Measurements from ENCODE around the gene KXD1.
"Not testable (repeated sequence)": the region's sequence is repeated elsewhere in the genome, so short reads cannot be mapped to it uniquely, and the experiment has no call there.

KXD1 gene

DNA sequence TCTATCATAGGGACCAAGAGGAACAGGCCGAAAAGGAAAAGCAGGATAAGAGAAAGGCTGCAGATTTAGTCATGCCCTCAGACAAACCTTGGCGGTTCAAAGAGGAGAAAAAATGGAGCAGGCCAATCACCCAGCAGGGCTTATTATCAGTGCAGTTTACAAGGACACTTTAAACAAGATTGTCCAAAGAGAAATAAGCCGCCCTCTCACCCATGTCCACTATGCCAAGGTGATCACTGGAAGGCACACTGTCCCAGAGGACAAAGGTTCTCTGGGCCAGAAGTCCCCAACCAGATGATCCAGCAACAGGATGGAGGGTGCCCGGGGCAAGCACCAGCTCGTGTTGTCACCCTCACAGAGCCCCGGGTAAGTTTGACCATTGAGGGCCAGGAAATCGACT is 22.6 kb downstream of the KXD1 start:
- DNase-seq (ENCODE audit: low read depth in 2 of 2): no peak

DNA sequence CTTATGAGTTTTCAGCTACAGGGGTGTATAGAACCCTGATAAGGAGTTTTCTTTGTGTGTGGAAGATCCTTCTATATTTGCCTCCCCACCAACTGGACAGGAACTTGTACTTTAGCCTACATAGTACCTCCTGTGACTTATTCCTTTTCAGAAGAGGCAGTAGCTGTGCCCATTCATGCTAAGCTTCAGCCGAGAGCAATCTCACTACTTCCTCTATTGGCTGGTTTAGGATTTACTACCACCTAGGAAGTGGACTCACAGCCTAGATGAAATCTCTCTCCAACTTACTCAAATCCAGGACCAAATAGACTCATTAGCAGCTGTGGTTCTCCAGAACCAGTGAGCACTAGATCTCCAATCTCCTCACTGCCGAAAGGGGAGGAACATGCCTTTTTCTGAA is 28.6 kb downstream of the KXD1 start:
- DNase-seq (ENCODE audit: low read depth in 2 of 2): no peak

DNA sequence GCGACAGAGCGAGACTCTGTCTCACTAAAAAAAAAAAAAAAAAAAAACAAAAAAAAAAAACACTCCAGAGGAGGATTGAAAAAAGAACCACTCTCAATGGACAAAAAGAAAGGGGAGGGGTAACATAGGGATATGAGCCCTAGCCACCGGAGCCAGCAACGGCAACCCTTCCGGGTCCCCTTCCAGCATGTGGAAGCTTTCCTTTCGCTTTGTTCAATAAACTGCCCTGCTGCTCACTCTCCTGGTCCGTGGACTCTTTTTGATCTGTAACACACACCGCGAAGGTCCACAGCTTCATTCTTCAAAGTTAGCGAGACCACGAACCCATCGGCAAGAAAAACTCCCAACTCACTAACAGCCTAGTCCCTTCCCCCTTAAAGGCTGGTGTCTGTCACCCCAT is 29.9 kb downstream of the KXD1 start:
- DNase-seq (ENCODE audit: low read depth in 2 of 2): no peak

DNA sequence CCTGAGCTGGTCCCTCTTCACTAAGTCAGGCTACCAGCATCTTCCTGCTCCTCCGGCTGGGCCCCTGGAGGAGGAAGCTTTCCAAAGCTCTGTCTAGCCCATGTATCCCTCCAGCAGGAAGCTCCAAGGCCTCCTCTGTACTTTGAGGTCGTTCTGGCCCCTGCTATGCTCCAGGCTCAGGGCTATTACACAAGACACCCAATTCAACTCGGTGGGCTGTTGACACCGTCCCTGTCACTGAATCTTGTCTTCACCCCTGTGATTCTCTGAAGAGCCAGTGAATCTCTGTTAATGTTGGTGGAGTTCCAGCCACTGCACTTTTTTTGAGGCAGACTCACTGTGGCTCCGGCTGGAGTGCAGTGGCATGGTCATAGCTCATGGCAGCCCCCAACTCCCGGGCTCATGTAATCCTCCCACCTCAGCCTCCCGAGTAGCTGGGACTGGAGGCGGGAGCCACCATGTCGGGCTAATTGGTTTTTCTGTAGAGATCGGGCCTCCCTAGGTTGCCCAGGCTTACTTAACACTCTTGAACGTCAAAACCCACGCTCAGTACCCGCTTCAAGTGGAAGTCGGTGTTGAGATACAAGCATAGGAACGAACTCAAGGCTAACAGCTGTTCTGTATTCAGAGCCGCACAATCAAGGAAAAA is 30.4 kb downstream of the KXD1 start:
- no peak for DNase-seq (ENCODE audit: low read depth in 2 of 2)

DNA sequence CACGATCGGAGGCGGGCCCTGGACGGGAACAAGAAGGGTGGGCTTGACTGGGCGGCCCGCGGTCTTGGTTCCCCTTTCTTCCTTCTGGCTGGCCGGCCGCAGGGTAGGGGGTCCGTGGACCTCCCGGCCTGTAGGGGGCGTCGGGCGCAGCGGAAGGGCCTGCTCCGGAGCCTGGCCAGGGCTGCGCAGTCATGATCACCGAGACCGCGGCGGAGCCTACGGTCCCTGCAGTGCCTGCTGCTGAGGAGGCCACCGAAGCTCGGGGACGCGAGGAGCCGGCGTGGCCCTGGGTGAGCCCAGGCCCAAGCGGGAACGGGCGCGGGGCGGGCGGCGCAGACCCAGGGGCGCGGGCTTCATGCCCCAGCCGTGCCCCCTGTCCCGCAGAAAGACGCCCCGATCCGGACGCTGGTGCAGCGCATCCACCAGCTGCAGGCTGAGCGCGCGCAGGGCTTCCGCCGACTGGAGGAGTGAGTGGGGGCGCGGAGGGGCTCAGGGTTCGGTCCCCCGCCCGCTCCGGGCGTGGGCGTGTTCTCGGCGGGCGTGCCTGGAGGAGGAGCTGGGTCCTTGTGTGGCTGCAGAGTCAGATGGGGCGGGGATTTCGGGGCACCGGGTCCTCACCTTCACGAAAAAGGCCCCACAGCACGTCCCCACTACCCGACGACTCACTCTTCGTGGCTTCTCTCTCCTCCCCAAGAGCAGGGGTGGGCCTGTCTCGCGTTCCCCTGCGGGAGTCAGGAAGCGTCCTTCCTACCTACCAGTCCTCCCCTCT is 31.1 kb downstream of the KXD1 start, which contains the start of gene REX1BD:
REX1BD (plus strand) TSS at position 188 of the 769 bp plus-strand sequence; CDS start at position 192, 4 bp downstream.
- DNase-seq (ENCODE audit: low read depth in 2 of 2): peak; percentile 74 to 78

DNA sequence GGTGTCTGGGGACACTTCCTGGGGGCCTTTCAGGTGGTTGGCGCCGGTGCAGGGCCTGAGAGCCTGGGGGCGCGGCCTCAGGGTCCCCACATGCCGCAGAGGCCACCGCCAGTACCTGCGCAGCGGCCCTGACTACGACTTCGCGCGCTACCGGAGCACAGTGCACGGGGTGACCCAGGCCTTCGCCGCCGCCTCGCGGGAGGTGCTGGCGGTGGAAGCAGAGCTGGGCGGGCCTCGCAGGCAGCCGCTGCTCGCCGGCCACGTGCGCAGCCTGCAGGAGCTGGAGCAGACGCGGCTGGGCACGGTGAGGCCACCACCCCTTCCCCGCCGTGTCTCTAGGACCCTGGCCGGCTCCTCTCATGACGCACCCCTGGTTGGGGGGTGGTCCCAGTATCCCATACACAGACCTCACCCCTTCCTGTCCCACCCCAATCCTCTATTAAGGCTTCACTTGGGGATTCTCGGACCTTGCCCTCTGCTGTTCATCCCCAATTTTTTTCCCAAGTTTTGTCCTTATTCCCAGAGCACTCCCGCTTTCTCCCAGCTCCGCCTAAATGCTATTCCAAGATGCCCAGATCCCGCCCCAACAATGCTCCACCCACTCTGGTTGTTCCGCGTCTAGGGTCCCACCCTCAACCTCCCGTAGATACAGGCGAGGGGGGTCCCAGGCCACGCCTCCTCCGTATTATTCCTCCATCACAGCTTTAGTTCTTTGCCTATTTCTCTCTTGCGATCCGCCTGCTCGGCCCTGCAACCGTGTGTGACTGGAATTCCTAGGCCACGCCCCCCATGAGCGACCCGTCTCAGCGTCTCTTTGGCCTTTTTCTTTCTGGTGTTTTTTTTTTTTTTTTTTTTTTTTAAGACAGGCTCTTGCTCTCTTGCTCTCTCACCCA is 32.0 kb downstream of the KXD1 start:
- DNase-seq (ENCODE audit: low read depth in 2 of 2): peak; percentile 64 to 68

DNA sequence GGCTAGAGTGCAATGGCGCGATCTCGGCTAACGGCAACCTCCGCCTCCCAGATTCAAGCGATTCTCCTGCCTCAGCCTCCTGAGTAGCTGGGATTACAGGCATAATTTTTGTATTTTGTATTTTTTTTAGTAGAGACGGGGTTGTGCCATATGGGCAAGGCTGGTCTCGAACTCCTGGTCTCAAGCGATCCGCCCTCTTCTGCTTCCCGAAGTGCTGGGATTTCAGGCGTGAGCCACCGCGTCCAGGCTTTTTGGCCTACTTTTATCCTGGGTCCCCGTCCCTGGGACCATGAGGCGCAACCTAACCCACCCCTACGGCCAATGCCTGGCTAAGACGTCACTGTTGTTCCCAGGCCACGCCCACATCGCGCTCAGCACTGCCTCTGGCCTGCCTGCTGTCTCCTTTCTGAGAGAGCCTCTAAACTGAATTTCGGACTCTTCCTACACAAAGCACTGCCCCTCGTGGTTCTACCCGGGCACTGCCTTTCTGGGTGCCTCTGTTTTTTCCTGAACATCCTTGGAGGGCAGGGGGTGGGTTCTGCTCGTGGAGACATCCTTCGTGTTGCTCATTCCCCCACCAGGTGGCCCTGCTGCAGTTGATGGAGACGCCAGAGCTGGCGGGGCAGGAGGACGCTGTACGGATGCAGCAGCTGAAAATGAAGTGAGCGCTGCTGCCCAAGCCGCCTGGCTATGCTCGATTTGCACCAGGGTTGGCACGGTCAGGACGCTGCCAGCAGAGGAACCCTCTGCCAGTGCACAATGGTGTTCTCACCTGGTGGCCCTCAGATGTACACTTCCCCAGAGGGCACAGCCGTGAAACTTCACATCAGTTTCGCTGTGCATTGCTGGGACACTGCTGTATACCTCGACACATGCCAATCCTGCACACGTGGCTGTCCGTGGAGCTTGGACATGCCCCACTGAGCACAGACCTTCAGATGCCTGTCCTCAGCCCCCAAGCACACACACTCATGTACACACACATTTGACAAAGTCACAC is 32.9 kb downstream of the KXD1 start:
- no peak for DNase-seq (ENCODE audit: low read depth in 2 of 2)

DNA sequence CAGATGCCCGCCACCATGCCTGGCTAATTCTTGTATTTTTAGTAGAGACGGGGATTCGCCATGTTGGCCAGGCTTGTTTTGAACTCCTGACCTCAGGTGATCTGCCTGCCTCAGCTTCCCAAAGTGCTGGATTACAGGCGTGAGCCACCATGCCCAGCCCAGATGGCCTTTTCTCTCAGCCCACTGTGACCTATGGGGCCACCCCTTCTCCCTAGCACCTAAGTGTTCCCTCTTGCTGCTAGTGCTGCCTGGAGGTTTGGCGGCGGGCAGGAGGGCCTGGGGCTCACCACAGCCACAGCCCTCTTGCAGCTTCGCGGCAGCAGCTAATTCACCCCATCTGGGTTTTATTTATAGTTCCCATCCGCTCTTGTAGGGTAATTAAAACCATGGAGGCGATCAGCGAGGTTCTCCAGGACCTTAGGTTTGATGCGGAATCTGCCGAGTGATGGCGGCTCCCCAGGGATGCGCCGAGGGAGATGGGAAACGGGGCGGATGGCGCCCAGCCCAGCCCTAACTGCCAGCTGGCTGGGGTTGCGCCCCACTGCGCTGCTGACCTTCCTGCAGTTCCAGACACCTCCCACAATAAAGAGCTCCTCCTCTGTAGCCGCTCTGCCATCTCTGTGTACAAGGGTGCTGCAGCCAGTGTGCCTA is 34.2 kb downstream of the KXD1 start:
- DNase-seq (ENCODE audit: low read depth in 2 of 2): no peak

DNA sequence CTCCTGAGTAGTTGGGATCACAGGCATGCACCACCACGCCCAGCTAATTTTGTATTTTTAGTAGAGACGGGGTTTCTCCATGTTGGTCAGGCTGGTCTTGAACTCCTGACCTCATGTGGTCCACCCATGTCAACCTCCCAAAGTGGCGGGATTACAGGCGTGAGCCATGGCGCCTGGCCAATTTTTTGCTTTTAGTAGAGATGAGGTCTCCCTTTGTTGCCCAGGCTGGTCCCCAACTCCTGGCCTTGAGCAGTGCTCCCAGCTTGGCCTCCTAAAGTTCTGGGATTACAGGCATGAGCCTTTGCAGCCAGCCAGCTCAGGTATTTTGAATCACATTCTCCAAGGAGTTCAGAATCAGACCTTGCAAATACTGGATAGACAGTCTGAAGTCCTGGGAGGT is 35.1 kb downstream of the KXD1 start:
- not testable (repeated sequence) for DNase-seq (ENCODE audit: low read depth in 2 of 2)

DNA sequence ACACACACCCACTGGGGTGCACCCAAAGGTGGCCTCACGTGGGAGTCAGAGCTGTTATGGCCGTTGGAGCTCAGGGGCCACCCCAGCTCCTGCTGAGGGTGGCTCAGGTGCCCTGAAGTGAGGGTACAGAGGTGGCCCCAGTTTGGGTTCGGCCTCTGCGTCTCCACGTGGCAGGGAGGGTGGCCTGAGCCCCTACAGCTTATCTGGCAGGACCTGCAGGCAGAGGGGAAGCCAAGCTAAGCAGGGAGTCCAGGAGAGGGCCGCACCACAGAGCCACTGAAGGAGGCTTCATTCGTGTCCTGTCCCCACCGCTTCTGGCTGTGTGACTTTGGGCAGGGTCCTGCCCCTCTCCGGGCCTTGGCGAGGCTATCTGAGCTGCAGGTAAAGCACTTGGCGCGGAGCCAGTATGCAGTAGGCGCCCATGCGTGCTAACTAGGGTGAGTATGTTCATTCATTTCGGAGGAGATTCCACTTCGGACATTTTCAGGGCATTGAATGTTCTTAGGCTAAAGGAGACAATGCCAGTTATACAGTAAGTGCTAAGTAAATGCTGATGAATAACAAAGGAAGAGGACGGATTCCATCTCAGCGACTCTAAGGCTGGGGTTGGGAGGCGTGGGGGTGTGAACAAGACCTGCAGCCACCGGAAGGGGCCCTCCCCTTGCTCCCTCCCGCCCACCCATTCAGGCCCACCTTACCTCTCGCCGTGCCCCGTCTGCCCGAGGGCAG is 35.9 kb downstream of the KXD1 start:
- no peak for DNase-seq (ENCODE audit: low read depth in 2 of 2)

DNA sequence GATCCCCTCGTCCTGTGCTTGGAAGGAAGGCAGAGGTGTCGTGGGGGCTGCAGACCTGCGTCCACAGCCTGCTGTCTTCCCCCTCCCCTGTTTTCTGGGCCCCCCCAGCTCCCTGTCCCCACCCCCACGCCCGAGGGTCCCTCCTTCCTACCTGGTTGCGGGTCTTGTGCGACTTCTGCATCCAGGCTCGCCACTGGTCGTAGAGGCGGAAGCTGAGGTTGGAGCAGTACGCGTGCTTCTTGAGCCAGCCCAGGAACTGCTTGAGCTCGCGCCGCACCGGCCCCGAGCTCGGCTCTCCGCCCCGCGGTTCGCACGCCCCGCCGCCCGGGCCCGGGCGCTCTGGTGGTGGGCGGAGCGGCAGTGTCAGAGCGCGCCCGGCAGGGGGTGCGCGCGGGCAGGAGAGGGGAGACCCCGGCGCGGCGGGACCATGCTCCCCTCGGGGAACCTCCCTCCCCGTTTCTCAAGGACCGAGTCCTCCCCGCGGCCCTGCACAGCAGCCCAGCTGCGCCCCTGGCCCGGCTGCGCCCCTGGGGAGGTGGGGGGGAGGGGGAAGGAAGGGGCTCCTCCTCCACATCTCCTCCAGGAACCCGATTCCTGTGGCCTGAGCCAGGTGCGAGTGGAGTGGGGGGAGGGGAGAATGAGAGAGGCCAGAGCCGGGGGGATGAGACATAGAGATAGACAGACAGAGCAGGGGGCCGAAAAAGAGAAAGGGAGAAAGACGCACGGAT is 36.6 kb downstream of the KXD1 start:
- DNase-seq (ENCODE audit: low read depth in 2 of 2): peak; percentile 34 to 75

DNA sequence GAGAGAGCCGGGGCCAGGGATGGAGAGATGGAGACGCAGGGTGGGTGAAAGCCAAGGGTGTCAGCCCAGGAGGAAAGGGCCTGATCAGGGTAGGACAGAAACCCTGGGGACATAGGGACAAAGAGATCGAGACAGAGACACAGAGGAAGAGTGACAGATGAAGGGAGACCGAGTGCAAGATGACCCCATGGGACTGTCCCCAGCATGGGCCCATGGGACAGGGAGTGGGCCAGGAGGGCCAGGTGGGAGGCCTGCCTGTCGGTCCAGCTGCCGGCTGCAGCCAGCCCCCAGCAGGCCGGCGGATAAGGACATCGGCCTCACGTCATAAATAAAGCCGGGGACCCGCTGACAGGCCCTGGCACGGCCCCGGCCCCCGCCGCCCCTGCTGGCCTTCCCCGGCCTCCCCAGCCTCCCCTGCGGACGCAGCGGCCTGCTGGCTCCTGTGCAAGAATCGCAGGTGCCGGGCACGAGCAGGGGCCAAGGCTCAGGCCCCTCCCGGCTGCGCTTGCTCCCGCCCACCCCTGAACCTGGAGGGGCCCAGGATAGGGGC is 37.2 kb downstream of the KXD1 start:
- DNase-seq (ENCODE audit: low read depth in 2 of 2): no peak

DNA sequence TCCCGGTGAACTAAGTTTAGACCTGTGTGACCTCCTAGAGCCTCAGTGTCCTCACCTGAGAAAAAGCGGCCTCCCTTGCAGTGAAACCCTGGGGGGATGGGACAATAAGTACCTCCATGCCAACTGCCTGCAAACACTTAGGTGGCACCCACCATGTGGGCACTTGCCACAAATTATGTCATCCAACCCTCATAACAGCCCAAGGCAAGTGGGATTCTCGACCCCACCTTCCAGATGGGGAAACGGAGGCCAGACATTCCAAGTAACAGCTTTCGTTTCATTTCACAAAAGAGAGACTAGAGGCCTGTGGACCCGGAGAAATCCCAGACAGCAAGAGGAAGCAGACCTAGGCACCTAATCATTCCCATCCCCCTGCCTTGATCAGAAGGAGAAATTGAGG is 37.8 kb downstream of the KXD1 start:
- DNase-seq (ENCODE audit: low read depth in 2 of 2): no peak

DNA sequence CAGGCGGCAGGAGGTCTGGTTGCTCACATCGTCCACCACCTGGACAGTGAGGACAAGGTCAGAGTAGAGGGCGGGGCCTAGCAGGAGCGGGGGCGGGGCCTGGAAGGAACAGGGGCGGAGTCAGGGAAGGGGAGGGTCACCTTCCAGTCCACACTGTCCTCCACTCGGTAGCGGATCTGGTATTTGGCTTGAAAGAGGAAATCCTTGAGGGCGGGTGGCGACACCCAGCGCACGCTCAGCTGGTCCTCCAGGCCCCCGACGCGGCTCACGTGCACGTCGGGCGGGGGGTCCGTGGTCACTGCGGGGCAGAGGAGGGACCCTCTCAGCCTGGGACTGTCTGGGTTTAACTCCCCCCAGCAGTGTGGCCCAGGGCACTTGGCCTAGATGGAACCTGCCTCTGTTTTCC is 39.1 kb downstream of the KXD1 start:
- no peak for DNase-seq (ENCODE audit: low read depth in 2 of 2)

DNA sequence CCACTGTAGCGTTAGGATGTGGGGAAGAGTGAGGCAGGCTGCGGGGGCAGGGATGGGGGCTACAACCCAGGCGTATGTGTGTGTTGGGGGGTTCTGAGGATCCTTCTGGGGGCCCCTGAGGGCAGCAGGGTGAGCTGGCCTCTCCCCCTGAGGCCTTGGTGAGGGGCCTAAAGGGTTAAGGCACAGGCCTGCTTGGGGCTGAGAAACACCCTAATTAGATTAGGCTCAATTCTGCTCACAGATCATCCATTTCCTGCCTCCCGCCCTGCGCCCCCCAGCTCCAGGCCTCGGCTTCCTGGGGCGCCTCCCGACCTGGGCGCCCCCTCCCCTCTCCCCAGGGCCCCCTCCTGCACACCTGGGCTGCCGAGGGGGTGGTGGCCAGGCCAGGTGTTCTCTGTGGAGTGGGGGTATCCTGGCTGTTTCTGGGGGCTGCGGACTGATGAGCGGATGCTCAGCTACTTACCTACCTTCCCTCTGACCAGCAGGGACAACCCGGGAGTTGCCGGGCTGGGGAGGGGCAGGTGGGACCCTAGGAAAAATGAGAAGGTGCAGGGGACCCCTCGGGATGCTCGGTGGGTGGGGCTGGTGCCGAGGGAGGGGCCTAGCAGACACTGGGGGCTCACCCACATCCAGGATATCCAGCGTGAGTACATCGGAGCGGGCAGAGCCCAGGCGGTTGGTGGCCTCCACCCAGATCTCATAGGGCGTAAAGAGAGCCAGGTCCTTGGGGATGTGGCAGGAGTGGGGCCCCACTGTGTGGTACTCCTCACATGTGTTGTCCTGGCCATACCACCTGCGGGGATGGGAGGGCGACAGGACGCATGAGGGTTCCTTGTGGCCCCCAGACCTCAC is 40.4 kb downstream of the KXD1 start:
- DNase-seq (ENCODE audit: low read depth in 2 of 2): no peak

DNA sequence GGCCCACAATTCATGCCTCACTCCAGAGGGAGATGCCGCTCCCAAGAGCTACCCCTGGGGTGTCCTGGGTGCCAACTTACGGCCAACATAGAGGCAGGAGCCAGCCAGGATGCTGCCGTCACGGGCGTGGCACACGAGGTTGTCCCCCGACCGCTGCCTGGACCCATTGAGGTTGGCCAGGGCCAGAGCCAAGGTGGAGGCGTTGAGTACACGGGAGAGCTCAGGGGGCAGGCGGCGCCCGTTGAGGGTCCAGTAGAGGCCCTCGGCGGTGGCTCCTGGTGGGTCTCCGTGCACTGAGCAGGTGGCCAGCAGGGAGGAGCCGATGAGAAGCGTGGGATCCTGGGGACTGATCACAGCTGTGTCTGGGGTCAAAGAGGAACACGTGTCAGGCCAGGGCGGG is 41.8 kb downstream of the KXD1 start:
- no peak for DNase-seq (ENCODE audit: low read depth in 2 of 2)

DNA sequence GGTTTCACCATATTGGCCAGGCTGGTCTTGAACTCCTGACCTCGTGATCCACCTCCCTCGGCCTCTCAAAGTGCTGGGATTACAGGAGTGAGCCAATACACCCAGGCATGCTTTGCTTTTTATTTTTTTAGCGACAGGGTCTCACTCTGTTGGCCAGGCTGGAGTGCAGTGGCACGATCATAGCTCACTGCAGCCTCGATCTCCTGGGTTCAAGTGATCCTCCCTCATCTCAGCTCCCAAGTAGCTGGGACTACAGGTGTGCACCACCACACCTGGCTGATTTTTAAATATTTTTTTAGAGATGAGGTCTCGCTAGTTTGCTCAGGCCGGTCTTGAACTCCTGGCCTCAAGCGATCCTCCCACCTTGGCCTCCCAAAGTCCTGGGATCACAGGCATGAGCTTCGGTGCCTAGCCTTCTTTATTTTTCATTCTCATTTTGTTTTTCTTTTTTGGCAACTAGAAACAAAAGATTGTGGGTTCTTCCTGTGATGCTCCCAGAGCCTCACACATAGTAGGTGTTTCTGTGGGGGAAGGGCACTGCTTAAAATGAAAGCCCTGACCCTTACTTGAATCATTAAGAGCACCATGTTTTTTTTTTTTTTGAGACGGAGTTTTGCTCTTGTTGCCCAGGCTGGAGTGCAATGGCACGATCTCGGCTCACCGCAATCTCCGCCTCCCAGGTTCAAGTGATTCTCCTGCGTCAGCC is 43.2 kb downstream of the KXD1 start:
- not testable (repeated sequence) for DNase-seq (ENCODE audit: low read depth in 2 of 2)
